HFFc6 (cell line): ENCODE results near the gene ARHGAP24. TPM values are rescaled to one million over a fixed set of nuclear protein-coding genes. Genes with fewer than 3 reads are reported as not detected.

Experiments
- DNase-seq: peaks from one replicate; pipeline ENCODE4 v3.0.0-alpha.2; 2018
- H3K27ac Mint-ChIP-seq: 2 replicates; pipeline ENCODE4 v1.8.0; 2020; ENCODE audit warnings: mild to moderate bottlenecking, mixed read lengths
- H3K27me3 Mint-ChIP-seq: 2 replicates; pipeline ENCODE4 v1.8.0; 2021; ENCODE audit warnings: mild to moderate bottlenecking, moderate library complexity, mixed read lengths; ENCODE audit not compliant: insufficient read depth
- H3K36me3 Mint-ChIP-seq: 2 replicates; pipeline ENCODE4 v1.8.0; 2021; ENCODE audit warnings: low read depth, mixed read lengths
- H3K4me1 Mint-ChIP-seq: 2 replicates; pipeline ENCODE4 v1.8.0; 2020; ENCODE audit warnings: low read depth, mixed read lengths
- H3K4me3 Mint-ChIP-seq: 2 replicates; pipeline ENCODE4 v1.8.0; 2020; ENCODE audit warnings: mild to moderate bottlenecking, moderate library complexity, mixed read lengths
- H3K9me3 Mint-ChIP-seq: 2 replicates; pipeline ENCODE4 v1.8.0; 2020; ENCODE audit warnings: mild to moderate bottlenecking, mixed read lengths
- total RNA-seq, 6 experiments: library from RNA; stranded (reverse); fragmentation: NEBNext Ultra II Directional; extraction: Animal tissue kit (Norgen Biotek cat#: 25700); gene quantifications; 2 replicates in 1 of 6; 3 replicates in 5 of 6; pipeline ENCODE4 v1.2.3, GENCODE V29; 2021
- TF ChIP-seq, protein P1 (sequence below): fragments of 200-600 bp; sonication (generic); IDR thresholded peaks from 2 replicates; pipeline ENCODE4 v1.5.0; 2021; ENCODE audit warnings: antibody characterized with exemption, mild to moderate bottlenecking

The ARHGAP24 gene
- total RNA-seq, 6 experiments from 2014 or later = 13.6 to 28.3 (median 15.2) TPM

DNA sequence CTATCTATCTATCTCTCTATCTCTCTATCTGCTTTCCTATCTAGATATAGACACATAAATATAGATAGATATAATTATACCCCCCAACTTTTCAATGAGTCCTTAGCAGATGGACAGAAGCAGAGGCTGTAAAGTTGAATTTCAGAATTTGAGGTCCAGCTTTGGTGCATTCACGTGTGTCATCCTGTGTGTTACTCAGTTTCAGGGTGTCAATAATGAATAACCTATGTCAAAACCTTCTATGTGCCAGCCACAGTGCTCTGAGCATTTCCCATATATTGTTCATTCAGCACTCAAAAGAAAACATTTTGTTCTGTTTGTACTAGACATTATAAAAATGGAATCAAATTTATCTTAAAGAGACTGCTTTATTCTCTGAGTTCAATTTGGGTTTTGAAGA is 310.0 kb downstream of the ARHGAP24 start:
- Mint-ChIP-seq H3K36me3 (peaks cover 27% of the 10 kb centered on the region), H3K27me3 (peaks cover 3% of the 10 kb centered on the region), H3K27ac (peak overlapping the region; percentile 95), H3K9me3 (no peaks in the 10 kb centered on the region; the same call in 1 of the 2 replicates), H3K4me3 (peak overlapping the region; percentile 74), H3K4me1 (peaks cover 88% of the 10 kb centered on the region)
- TF ChIP-seq, protein P1, sequence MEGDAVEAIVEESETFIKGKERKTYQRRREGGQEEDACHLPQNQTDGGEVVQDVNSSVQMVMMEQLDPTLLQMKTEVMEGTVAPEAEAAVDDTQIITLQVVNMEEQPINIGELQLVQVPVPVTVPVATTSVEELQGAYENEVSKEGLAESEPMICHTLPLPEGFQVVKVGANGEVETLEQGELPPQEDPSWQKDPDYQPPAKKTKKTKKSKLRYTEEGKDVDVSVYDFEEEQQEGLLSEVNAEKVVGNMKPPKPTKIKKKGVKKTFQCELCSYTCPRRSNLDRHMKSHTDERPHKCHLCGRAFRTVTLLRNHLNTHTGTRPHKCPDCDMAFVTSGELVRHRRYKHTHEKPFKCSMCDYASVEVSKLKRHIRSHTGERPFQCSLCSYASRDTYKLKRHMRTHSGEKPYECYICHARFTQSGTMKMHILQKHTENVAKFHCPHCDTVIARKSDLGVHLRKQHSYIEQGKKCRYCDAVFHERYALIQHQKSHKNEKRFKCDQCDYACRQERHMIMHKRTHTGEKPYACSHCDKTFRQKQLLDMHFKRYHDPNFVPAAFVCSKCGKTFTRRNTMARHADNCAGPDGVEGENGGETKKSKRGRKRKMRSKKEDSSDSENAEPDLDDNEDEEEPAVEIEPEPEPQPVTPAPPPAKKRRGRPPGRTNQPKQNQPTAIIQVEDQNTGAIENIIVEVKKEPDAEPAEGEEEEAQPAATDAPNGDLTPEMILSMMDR = no peak
- DNase-seq = no peak

DNA sequence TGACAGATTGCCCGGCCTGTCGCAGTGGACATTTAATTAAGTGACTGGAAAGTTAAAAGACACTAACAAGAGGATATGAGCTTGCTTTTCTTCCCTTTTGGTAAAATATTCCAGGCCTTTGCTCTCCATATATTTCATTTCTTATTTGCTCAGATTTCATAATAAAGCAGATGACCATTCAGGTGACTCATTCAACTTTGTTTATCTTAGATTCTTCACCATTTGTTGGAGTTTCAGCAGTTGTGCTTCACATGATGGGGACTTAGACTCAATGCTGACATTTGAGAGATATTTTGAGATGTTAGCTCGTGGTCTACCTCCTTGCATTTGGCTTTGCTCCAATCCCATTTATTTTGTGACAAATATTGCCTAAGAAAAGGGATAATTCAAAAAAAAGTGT is 312.2 kb downstream of the ARHGAP24 start:
- peak overlapping the region; percentile 54 for H3K4me3 Mint-ChIP-seq
- peak; percentile 78 for DNase-seq

DNA sequence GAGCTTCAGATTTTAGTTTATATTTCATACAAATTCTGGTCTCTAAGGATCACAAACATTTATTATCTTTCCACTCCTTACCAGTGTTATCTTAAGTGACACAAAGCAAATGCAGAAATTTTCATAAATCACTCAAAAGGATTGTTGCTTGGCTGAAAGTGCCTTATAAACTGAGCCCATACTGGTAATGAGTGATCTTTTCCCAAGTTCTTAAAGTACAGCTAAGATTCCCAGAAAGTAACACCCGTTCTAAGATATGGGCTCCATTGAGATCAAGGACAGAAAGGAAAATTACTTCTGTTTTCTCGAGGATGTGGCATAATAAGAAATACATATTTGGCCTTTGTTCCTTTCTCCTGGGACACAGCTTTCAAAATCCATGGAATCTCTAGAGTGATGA is 313.7 kb downstream of the ARHGAP24 start:
- H3K4me1 Mint-ChIP-seq = peaks cover 99% of the 10 kb centered on the region
- DNase-seq = no peak
- H3K27ac Mint-ChIP-seq = no peak overlapping the region
- H3K27me3 Mint-ChIP-seq = no peaks in the 10 kb centered on the region; the same call in 1 of the 2 replicates
- no peaks in the 10 kb centered on the region; the same call in 1 of the 2 replicates for H3K9me3 Mint-ChIP-seq
- peaks cover 30% of the 10 kb centered on the region for H3K36me3 Mint-ChIP-seq
- H3K4me3 Mint-ChIP-seq = no peak overlapping the region
- TF ChIP-seq, protein P1 = no peak

More for the DNA sequence above, 312.2 kb downstream of the ARHGAP24 start:
- Mint-ChIP-seq H3K9me3 (no peaks in the 10 kb centered on the region; the same call in 1 of the 2 replicates), H3K27ac (peak overlapping the region; percentile 90), H3K36me3 (peaks cover 30% of the 10 kb centered on the region), H3K27me3 (no peaks in the 10 kb centered on the region; the same call in 1 of the 2 replicates), H3K4me1 (peaks cover 99% of the 10 kb centered on the region)
- TF ChIP-seq, protein P1 = no peak

DNA sequence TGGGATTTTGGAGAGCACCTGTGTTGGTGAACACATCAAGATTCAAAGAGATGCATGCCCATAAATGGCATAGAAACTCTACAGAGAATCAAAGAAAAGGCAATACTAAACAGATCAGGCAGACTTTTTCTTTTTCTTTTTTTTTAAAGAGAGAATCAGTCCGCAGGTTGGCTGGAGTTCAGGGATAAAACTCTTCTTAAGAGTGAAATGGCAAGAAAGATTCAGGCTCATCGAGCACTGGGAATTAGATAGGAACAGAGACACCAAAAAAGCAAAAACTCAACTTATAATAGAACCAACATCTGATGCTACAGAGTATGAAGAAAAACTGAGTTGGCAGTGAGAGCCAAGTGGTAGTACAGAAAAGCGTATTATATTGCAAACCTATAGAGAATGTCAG is 314.3 kb downstream of the ARHGAP24 start:
- H3K27ac Mint-ChIP-seq = peak overlapping the region; percentile 4; the same call in 1 of the 2 replicates
- H3K4me1 Mint-ChIP-seq = peaks cover 99% of the 10 kb centered on the region
- no peaks in the 10 kb centered on the region; the same call in 1 of the 2 replicates for H3K9me3 Mint-ChIP-seq
- no peaks in the 10 kb centered on the region; the same call in 1 of the 2 replicates for H3K27me3 Mint-ChIP-seq
- no peak for DNase-seq
- H3K36me3 Mint-ChIP-seq = peaks cover 30% of the 10 kb centered on the region
- no peak overlapping the region for H3K4me3 Mint-ChIP-seq
- TF ChIP-seq, protein P1 = no peak

DNA sequence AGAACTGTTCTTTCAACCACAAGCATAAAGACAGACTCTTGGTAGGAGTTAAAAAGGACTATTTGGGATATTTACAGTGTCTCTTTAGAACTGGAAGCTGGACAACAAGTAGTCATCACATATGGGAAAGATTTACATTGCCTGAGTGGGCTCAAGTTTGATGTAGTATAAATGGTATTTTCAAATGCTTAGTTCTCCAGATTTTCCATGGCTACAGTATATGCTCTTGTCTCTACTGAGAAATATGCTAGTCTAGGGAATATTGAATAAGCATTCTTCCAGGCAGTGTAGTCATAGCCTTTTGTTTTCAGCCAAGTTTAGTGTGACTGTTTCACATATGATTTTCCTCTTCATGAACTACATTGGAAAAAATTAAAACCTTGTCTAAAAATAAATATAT is 315.6 kb downstream of the ARHGAP24 start:
- Mint-ChIP-seq H3K9me3 (no peaks in the 10 kb centered on the region; the same call in 1 of the 2 replicates), H3K36me3 (peaks cover 30% of the 10 kb centered on the region), H3K27me3 (no peaks in the 10 kb centered on the region; the same call in 1 of the 2 replicates), H3K4me3 (no peak overlapping the region), H3K27ac (peak overlapping the region; percentile 67), H3K4me1 (peaks cover 99% of the 10 kb centered on the region)
- TF ChIP-seq, protein P1 = no peak
- DNase-seq = peak; percentile 18
